Left ventricle myocardium inferior (tissue), 1 donor: ENCODE measurements around the gene PPP1R13B. TPM values are rescaled to one million over a fixed set of nuclear protein-coding genes. Genes with fewer than 3 reads are reported as not detected.
"Not testable (repeated sequence)": the region's sequence is repeated elsewhere in the genome, so short reads cannot be mapped to it uniquely, and the experiment has no call there.

Source experiments
- DNase-seq: peaks from one replicate; pipeline ENCODE4 v3.0.0-alpha.2; 2020
- H3K27ac ChIP-seq: fragments of 200-600 bp; replicated peaks from 2 replicates; pipeline ENCODE4 v1.8.0; 2021
- H3K27me3 ChIP-seq: fragments of 200-600 bp; 2 replicates; pipeline ENCODE4 v1.8.0; 2021; ENCODE audit warnings: low read depth
- H3K36me3 ChIP-seq: fragments of 200-600 bp; 2 replicates; pipeline ENCODE4 v1.8.0; 2021
- H3K4me1 ChIP-seq: fragments of 200-600 bp; 2 replicates; pipeline ENCODE4 v1.8.0; 2021
- H3K4me3 ChIP-seq: fragments of 200-600 bp; 2 replicates; pipeline ENCODE4 v1.8.0; 2021; ENCODE audit warnings: mild to moderate bottlenecking, moderate library complexity
- H3K9me3 ChIP-seq: fragments of 200-600 bp; replicated peaks from 2 replicates; pipeline ENCODE4 v1.8.0; 2021
- CTCF ChIP-seq: fragments of 200-600 bp; IDR thresholded peaks from 2 replicates; pipeline ENCODE4 v1.8.0; 2021; ENCODE audit warnings: antibody characterized with exemption, mild to moderate bottlenecking, borderline replicate concordance
- intact Hi-C: fragments of 100-400 bp; cut with micrococcal nuclease; formaldehyde crosslinking; loops from one replicate; pipeline ENCODE4 v1.11.0; 2022
- total RNA-seq: library from RNA; stranded (reverse); fragmentation: NEBNext Ultra II Directional; extraction: Animal tissue kit (Norgen Biotek cat#: 25700); gene quantifications from one replicate; pipeline ENCODE4 v1.2.1, GENCODE V29; 2021
- donor health status: DM: no; HTN: yes; CAD: no; lungs with severe emphysema.

Gene PPP1R13B
- total RNA-seq, 1 donor from 2014 or later = 104 TPM

- no peak for DNase-seq
- Histone ChIP-seq H3K27ac (peak overlapping the region; percentile 76), H3K9me3 (no peaks in the 10 kb centered on the region), H3K4me1 (peaks cover 53% of the 10 kb centered on the region), H3K36me3 (peaks cover 62% of the 10 kb centered on the region), H3K4me3 (no peak overlapping the region), H3K27me3 (no peaks in the 10 kb centered on the region)
- intact Hi-C loops = no loop called here
- TF ChIP-seq CTCF = no peak
Observed at GRCh38 chr14:103695296-103696069, 151.9 kb downstream of the PPP1R13B start.

GRCh38 chr14:103694572-103695026 lies 152.8 kb downstream of the PPP1R13B start:
- no peak for DNase-seq
- peaks cover 55% of the 10 kb centered on the region for H3K36me3 ChIP-seq
- H3K27ac ChIP-seq = no peak overlapping the region
- H3K4me3 ChIP-seq = no peak overlapping the region
- intact Hi-C loops = no loop called here
- no peaks in the 10 kb centered on the region for H3K27me3 ChIP-seq
- no peak for TF ChIP-seq CTCF
- no peaks in the 10 kb centered on the region for H3K9me3 ChIP-seq
- peaks cover 52% of the 10 kb centered on the region for H3K4me1 ChIP-seq

- intact Hi-C loops = no loop called here
- Histone ChIP-seq H3K27me3 (no peaks in the 10 kb centered on the region), H3K9me3 (no peaks in the 10 kb centered on the region), H3K27ac (no peak overlapping the region), H3K4me3 (no peak overlapping the region), H3K4me1 (peaks cover 52% of the 10 kb centered on the region), H3K36me3 (peaks cover 53% of the 10 kb centered on the region)
- no peak for DNase-seq
- TF ChIP-seq CTCF = no peak
Observed at GRCh38 chr14:103693515-103693914, 153.9 kb downstream of the PPP1R13B start.

- TF ChIP-seq CTCF = no peak
- Histone ChIP-seq H3K9me3 (no peaks in the 10 kb centered on the region), H3K4me3 (no peak overlapping the region), H3K36me3 (peaks cover 53% of the 10 kb centered on the region), H3K27ac (no peak overlapping the region), H3K4me1 (peaks cover 49% of the 10 kb centered on the region), H3K27me3 (no peaks in the 10 kb centered on the region)
- DNase-seq = no peak
- intact Hi-C loops = no loop called here
Observed at GRCh38 chr14:103692871-103693270, 154.5 kb downstream of the PPP1R13B start.

- no peak overlapping the region for H3K27ac ChIP-seq
- peaks cover 48% of the 10 kb centered on the region for H3K36me3 ChIP-seq
- no peak for DNase-seq
- H3K4me1 ChIP-seq = peaks cover 47% of the 10 kb centered on the region
- H3K9me3 ChIP-seq = no peaks in the 10 kb centered on the region
- H3K4me3 ChIP-seq = no peak overlapping the region
- TF ChIP-seq CTCF = no peak
- intact Hi-C loops = no loop called here
- H3K27me3 ChIP-seq = no peaks in the 10 kb centered on the region
Observed at GRCh38 chr14:103692159-103692558, 155.2 kb downstream of the PPP1R13B start.

- peaks cover 47% of the 10 kb centered on the region for H3K4me1 ChIP-seq
- H3K9me3 ChIP-seq, H3K27ac ChIP-seq, H3K4me3 ChIP-seq, H3K27me3 ChIP-seq, intact Hi-C loops, DNase-seq: not testable (repeated sequence)
- H3K36me3 ChIP-seq = peaks cover 53% of the 10 kb centered on the region
Observed at GRCh38 chr14:103691655-103692054, 155.7 kb downstream of the PPP1R13B start.
